MCF 10A (cell line): ENCODE measurements around the gene HYAL1. TPM values are rescaled to one million over a fixed set of nuclear protein-coding genes. Genes with fewer than 3 reads are reported as not detected.

Experiments
- BruUV-seq: library from RNA; stranded (reverse); fragments of 400-500 nt; replicated peaks from 2 replicates; lab custom pipeline; 2021; lab: Mats Ljungman, UMichigan
- CTCF ChIA-PET: fragments of 300-600 bp; sonication (Branson Sonifier 250); formaldehyde crosslinking; extraction: SDS; loops from one replicate; lab custom pipeline; 2021; ENCODE audit warnings: antibody characterized with exemption, inconsistent platforms; lab: Yijun Ruan, JAX
- POLR2A ChIA-PET: fragments of 300-600, 350-650 bp; sonication (Branson Sonifier 250); formaldehyde crosslinking; extraction: SDS; loops from one replicate; lab custom pipeline; 2020; ENCODE audit warnings: antibody characterized with exemption, inconsistent platforms; lab: Yijun Ruan, JAX
- DNase-seq: peaks from one replicate; pipeline ENCODE4 v3.0.0-alpha.2; 2018; ENCODE audit not compliant: unreplicated experiment
- H3K27ac Mint-ChIP-seq: one replicate; pipeline ENCODE4 v1.8.0; 2022; ENCODE audit warnings: mild to moderate bottlenecking, low read depth, mixed read lengths; ENCODE audit not compliant: unreplicated experiment
- H3K27me3 Mint-ChIP-seq: one replicate; pipeline ENCODE4 v1.8.0; 2022; ENCODE audit warnings: mixed read lengths; ENCODE audit not compliant: insufficient read depth, unreplicated experiment
- H3K36me3 Mint-ChIP-seq: one replicate; pipeline ENCODE4 v1.8.0; 2022; ENCODE audit warnings: mild to moderate bottlenecking, moderate library complexity, mixed read lengths; ENCODE audit not compliant: insufficient read depth, unreplicated experiment
- H3K4me1 Mint-ChIP-seq: one replicate; pipeline ENCODE4 v1.8.0; 2022; ENCODE audit warnings: mixed read lengths; ENCODE audit not compliant: insufficient read depth, unreplicated experiment
- H3K4me3 Mint-ChIP-seq: one replicate; pipeline ENCODE4 v1.8.0; 2022; ENCODE audit warnings: mild to moderate bottlenecking, moderate library complexity, mixed read lengths; ENCODE audit not compliant: unreplicated experiment
- H3K9me3 Mint-ChIP-seq: one replicate; pipeline ENCODE4 v1.8.0; 2022; ENCODE audit warnings: mixed read lengths; ENCODE audit not compliant: unreplicated experiment
- CTCF ChIP-seq: fragments of 200-600 bp; IDR thresholded peaks from one replicate; pipeline ENCODE4 v1.8.0; 2022; ENCODE audit warnings: antibody characterized with exemption, mild to moderate bottlenecking; ENCODE audit not compliant: unreplicated experiment
- intact Hi-C: fragments of 100-400 bp; cut with micrococcal nuclease; formaldehyde crosslinking; loops from 2 replicates; pipeline ENCODE4 v1.14.1; 2022
- total RNA-seq: library from RNA; stranded (reverse); gene quantifications from 2 replicates; pipeline ENCODE4 v1.2.3, GENCODE V29; 2022

Gene HYAL1
- total RNA-seq, 1 experiment from 2014 or later, result 0.70 TPM

GRCh38 chr3:50324351-50325112 is 21.2 kb upstream of the HYAL1 start:
- CTCF ChIA-PET, result interaction anchor here (0.6 to 3.9 kb wide), 31 partner anchors 10 to 1344 kb away, joined by 3 to 38 read pairs (median 4); partner anchors contain the start of genes HYAL1, HYAL3, IFRD2 and LSMEM2

GRCh38 chr3:50323614-50324199 is 20.3 kb upstream of the HYAL1 start:
- Mint-ChIP-seq H3K36me3 (peaks cover 4% of the 10 kb centered on the region), H3K27ac (no peak overlapping the region), H3K4me3 (no peak overlapping the region), H3K27me3 (no peaks in the 10 kb centered on the region), H3K9me3 (no peaks in the 10 kb centered on the region), H3K4me1 (peaks cover 6% of the 10 kb centered on the region)
- no peak for DNase-seq
- no peak for TF ChIP-seq CTCF
- BruUV-seq, result no TSS peak
- POLR2A ChIA-PET, result interaction anchor here (1.2 to 5.0 kb wide), 4 partner anchors 13 to 32 kb away, joined by 3 to 22 read pairs (median 4); partner anchors contain the start of genes HYAL3, IFRD2 and NAA80
- intact Hi-C loops, result loop anchor here (1.0 kb wide), 2 partner anchors 49 to 131 kb away; no protein-coding TSS in a partner anchor
- CTCF ChIA-PET, result interaction anchor here (0.6 to 3.9 kb wide), 28 partner anchors 9 to 1345 kb away, joined by 3 to 38 read pairs (median 4); partner anchors contain the start of genes HYAL1, HYAL3, IFRD2 and NAA80

More at GRCh38 chr3:50324351-50325112, 21.2 kb upstream of the HYAL1 start:
- TF ChIP-seq CTCF, result peak; percentile 79
- Mint-ChIP-seq H3K27ac (no peak overlapping the region), H3K36me3 (peaks cover 13% of the 10 kb centered on the region), H3K4me3 (no peak overlapping the region), H3K9me3 (no peaks in the 10 kb centered on the region), H3K4me1 (peaks cover under 1% of the 10 kb centered on the region), H3K27me3 (no peaks in the 10 kb centered on the region)
- BruUV-seq, result no TSS peak
- peak; percentile 64 for DNase-seq
- POLR2A ChIA-PET, result interaction anchor here (1.2 to 5.0 kb wide), 4 partner anchors 13 to 32 kb away, joined by 3 to 22 read pairs (median 4); partner anchors contain the start of genes HYAL3, IFRD2 and NAA80
- intact Hi-C loops, result loop anchor here (1.0 kb wide), 2 partner anchors 50 to 132 kb away; no protein-coding TSS in a partner anchor

GRCh38 chr3:50323092-50323600 is 19.8 kb upstream of the HYAL1 start:
- Mint-ChIP-seq H3K27ac (no peak overlapping the region), H3K4me1 (peaks cover 6% of the 10 kb centered on the region), H3K4me3 (peak overlapping the region; percentile 21), H3K36me3 (peaks cover under 1% of the 10 kb centered on the region), H3K9me3 (no peaks in the 10 kb centered on the region), H3K27me3 (no peaks in the 10 kb centered on the region)
- no peak for DNase-seq
- intact Hi-C loops, result no loop called here
- CTCF ChIA-PET, result interaction anchor here (0.7 to 3.9 kb wide), 12 partner anchors 8 to 1346 kb away, joined by 3 to 38 read pairs (median 8); partner anchors contain the start of genes HYAL1, HYAL3, IFRD2 and NAA80
- TF ChIP-seq CTCF, result no peak
- no TSS peak for BruUV-seq
- POLR2A ChIA-PET, result interaction anchor here (1.8 to 5.0 kb wide), 2 partner anchors 14 to 31 kb away, joined by 4 to 22 read pairs; partner anchors contain the start of gene IFRD2
